Progenitor cell of endocrine pancreas (in vitro differentiated cells): Measurements from ENCODE around the gene AFDN. TPM values are rescaled to one million over a fixed set of nuclear protein-coding genes. Genes with fewer than 3 reads are reported as not detected.

ENCODE experiments used
- DNase-seq: peaks from one replicate; pipeline ENCODE4 v3.0.0; 2021; ENCODE audit warnings: low spot score; ENCODE audit not compliant: unreplicated experiment
- H3K27ac Mint-ChIP-seq: 2 replicates; pipeline ENCODE4 v1.8.0; 2021; ENCODE audit warnings: mild to moderate bottlenecking, moderate library complexity, mixed read lengths
- H3K27me3 Mint-ChIP-seq: 2 replicates; pipeline ENCODE4 v1.8.0; 2021; ENCODE audit warnings: mixed read lengths
- H3K36me3 Mint-ChIP-seq: 2 replicates; pipeline ENCODE4 v1.8.0; 2022; ENCODE audit warnings: mixed read lengths; ENCODE audit not compliant: insufficient read depth
- H3K4me1 Mint-ChIP-seq: 2 replicates; pipeline ENCODE4 v1.8.0; 2021; ENCODE audit warnings: low read depth, mixed read lengths
- H3K4me3 Mint-ChIP-seq: 2 replicates; pipeline ENCODE4 v1.8.0; 2021; ENCODE audit warnings: low read depth, mild to moderate bottlenecking, moderate library complexity, mixed read lengths
- H3K9me3 Mint-ChIP-seq: 2 replicates; pipeline ENCODE4 v1.8.0; 2021; ENCODE audit warnings: low read depth, mixed read lengths
- CTCF ChIP-seq: fragments of 200-600 bp; sonication (generic); IDR thresholded peaks from one replicate; pipeline ENCODE4 v1.5.0; 2021; ENCODE audit warnings: antibody characterized with exemption, mild to moderate bottlenecking; ENCODE audit not compliant: unreplicated experiment
- total RNA-seq: library from RNA; stranded (reverse); gene quantifications from 2 replicates; pipeline ENCODE4 v1.2.1, GENCODE V29; 2021

The AFDN gene
- total RNA-seq, 1 donor from 2014 or later, result 423 TPM

GRCh38 chr6:168017629-168018028 lies 190.9 kb downstream of the AFDN start:
- Mint-ChIP-seq H3K36me3 (no peaks in the 10 kb centered on the region), H3K27ac (no peak overlapping the region), H3K4me1 (peaks cover 3% of the 10 kb centered on the region), H3K27me3 (peaks cover 3% of the 10 kb centered on the region), H3K4me3 (no peak overlapping the region), H3K9me3 (peaks cover 17% of the 10 kb centered on the region)
- TF ChIP-seq CTCF, result no peak
- DNase-seq, result no peak

- no peak overlapping the region for H3K4me3 Mint-ChIP-seq
- H3K9me3 Mint-ChIP-seq, result peaks cover 17% of the 10 kb centered on the region
These were observed 192.0 kb downstream of the AFDN start for GRCh38 chr6:168018664-168019063.

GRCh38 chr6:168020242-168020641 lies 193.5 kb downstream of the AFDN start:
- Mint-ChIP-seq H3K4me1 (peaks cover 8% of the 10 kb centered on the region), H3K36me3 (no peaks in the 10 kb centered on the region), H3K4me3 (no peak overlapping the region), H3K27me3 (peaks cover 3% of the 10 kb centered on the region), H3K9me3 (peaks cover 17% of the 10 kb centered on the region), H3K27ac (no peak overlapping the region)
- no peak for TF ChIP-seq CTCF
- no peak for DNase-seq

More at GRCh38 chr6:168018664-168019063, 192.0 kb downstream of the AFDN start:
- TF ChIP-seq CTCF, result no peak
- peaks cover 3% of the 10 kb centered on the region for H3K27me3 Mint-ChIP-seq
- no peak for DNase-seq
- H3K4me1 Mint-ChIP-seq, result peaks cover 3% of the 10 kb centered on the region
- no peak overlapping the region for H3K27ac Mint-ChIP-seq
- no peaks in the 10 kb centered on the region for H3K36me3 Mint-ChIP-seq

- TF ChIP-seq CTCF, result no peak
- DNase-seq, result no peak
- Mint-ChIP-seq H3K9me3 (peaks cover 10% of the 10 kb centered on the region), H3K4me3 (no peak overlapping the region), H3K4me1 (peaks cover 8% of the 10 kb centered on the region), H3K27me3 (peaks cover 3% of the 10 kb centered on the region), H3K36me3 (no peaks in the 10 kb centered on the region), H3K27ac (no peak overlapping the region)
These were observed 194.9 kb downstream of the AFDN start for GRCh38 chr6:168021581-168021980.

Other genes with a start within 250 kb of the AFDN start
- not detected in 2 replicates for gene KIF25, start 170.8 kb downstream of the AFDN start, total RNA-seq